Measurements from ENCODE around the gene NOL7.

Gene NOL7

GRCh38 chr6:13660273-13660672 lies 45.1 kb downstream of the NOL7 start:
- no peak for DNase-seq

- DNase-seq, result no peak
Measured at GRCh38 chr6:13660893-13661292, 45.8 kb downstream of the NOL7 start.

- no peak for DNase-seq
Measured at GRCh38 chr6:13661647-13662046, 46.5 kb downstream of the NOL7 start.

- no peak for DNase-seq
Measured at GRCh38 chr6:13662651-13663334, 47.7 kb downstream of the NOL7 start.

- DNase-seq, result no peak
Measured at GRCh38 chr6:13663986-13664385, 48.9 kb downstream of the NOL7 start.

GRCh38 chr6:13664703-13665352 lies 49.7 kb downstream of the NOL7 start:
- DNase-seq, result no peak

GRCh38 chr6:13666194-13667105 lies 51.3 kb downstream of the NOL7 start:
- DNase-seq, result no peak

- no peak for DNase-seq
Measured at GRCh38 chr6:13667655-13668054, 52.5 kb downstream of the NOL7 start.

- peak; percentile 53 for DNase-seq
Measured at GRCh38 chr6:13668291-13668928, 53.3 kb downstream of the NOL7 start.

- DNase-seq, result no peak
Measured at GRCh38 chr6:13669476-13669875, 54.3 kb downstream of the NOL7 start.

All from activated CD4-positive, alpha-beta T cell treated with anti-CD3 and anti-CD28 coated beads, Interleukin-2, amount 50 U/mL, for 16 hours (primary cell).